ENCODE results near the gene LPCAT2. TPM values are rescaled to one million over a fixed set of nuclear protein-coding genes. Genes with fewer than 3 reads are reported as not detected.

Gene LPCAT2
- total RNA-seq, 2 donors from 2014 or later, result 20.5 to 21.1 TPM

DNA sequence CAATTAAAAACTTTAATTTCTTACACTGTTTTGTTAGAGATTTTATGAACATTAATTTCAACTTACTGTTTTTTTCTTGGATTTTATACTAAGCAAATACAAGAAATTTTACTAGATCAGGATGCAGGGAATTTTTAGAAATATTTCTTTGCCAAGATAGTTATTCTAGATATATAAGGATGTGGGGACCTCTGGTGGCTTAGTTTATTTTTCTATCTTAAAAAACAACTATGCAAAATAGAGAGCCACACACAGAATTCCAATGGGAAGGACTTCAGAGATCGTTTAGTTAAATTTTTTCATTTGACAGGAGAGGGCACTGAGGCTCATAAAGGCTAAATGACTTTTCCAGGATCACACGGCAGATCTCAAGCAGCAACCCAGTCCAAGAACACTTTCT lies 34.6 kb downstream of the LPCAT2 start:
- no peaks in the 10 kb centered on the region for H3K27me3 ChIP-seq (replicated peaks; ENCODE audit: insufficient read depth)
- no peaks in the 10 kb centered on the region for H3K4me1 ChIP-seq (ENCODE audit: control insufficient read depth in 1 of 2, low read depth in 2 of 2)
- H3K36me3 ChIP-seq, result no peaks in the 10 kb centered on the region
- ATAC-seq (ENCODE audit: insufficient number of reproducible peaks, low FRiP score, low read depth) (no peak), DNase-seq (ENCODE audit: low spot score) (no peak)
- TF ChIP-seq, protein P1, sequence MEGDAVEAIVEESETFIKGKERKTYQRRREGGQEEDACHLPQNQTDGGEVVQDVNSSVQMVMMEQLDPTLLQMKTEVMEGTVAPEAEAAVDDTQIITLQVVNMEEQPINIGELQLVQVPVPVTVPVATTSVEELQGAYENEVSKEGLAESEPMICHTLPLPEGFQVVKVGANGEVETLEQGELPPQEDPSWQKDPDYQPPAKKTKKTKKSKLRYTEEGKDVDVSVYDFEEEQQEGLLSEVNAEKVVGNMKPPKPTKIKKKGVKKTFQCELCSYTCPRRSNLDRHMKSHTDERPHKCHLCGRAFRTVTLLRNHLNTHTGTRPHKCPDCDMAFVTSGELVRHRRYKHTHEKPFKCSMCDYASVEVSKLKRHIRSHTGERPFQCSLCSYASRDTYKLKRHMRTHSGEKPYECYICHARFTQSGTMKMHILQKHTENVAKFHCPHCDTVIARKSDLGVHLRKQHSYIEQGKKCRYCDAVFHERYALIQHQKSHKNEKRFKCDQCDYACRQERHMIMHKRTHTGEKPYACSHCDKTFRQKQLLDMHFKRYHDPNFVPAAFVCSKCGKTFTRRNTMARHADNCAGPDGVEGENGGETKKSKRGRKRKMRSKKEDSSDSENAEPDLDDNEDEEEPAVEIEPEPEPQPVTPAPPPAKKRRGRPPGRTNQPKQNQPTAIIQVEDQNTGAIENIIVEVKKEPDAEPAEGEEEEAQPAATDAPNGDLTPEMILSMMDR (IDR thresholded peaks at IDR 0.05), result peak; percentile 49
- no peak overlapping the region for H3K4me3 ChIP-seq
- H3K9me3 ChIP-seq, result no peaks in the 10 kb centered on the region
- H3K27ac ChIP-seq, result no peak overlapping the region

DNA sequence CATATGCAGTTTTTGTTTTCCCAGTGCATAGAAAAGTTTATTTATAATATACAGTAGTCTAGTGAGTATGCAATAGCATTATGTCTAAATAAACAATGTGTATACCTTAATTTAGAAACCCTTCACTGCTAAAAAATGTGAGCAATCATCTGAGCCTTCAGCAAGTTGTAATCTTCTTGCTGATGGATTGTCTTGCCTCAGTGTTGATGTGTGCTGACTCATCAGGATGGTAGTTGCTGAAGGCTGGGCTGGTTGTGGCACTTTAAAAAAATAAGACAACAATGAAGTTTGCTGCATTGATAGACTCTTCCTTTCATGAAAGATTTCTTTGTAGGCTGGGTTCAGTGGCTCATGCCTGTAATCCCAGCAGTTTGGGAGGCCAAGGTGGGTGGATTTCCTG lies 43.7 kb downstream of the LPCAT2 start:
- Histone ChIP-seq H3K36me3 (no peaks in the 10 kb centered on the region), H3K27ac (no peak overlapping the region), H3K4me3 (no peak overlapping the region), H3K9me3 (no peaks in the 10 kb centered on the region), H3K4me1 (ENCODE audit: control insufficient read depth in 1 of 2, low read depth in 2 of 2) (peaks cover 0 to 8% of the 10 kb centered on the region in 2 donors), H3K27me3 (replicated peaks; ENCODE audit: insufficient read depth) (no peaks in the 10 kb centered on the region)
- TF ChIP-seq, protein P1 (IDR thresholded peaks at IDR 0.05), result no peak
- ATAC-seq (ENCODE audit: insufficient number of reproducible peaks, low FRiP score, low read depth), result no peak
- no peak for DNase-seq (ENCODE audit: low spot score)

- TF ChIP-seq, protein P1 (IDR thresholded peaks at IDR 0.05), result no peak
- no peak for ATAC-seq (ENCODE audit: insufficient number of reproducible peaks, low FRiP score, low read depth)
- H3K27ac ChIP-seq, result no peak overlapping the region
Observed at GRCh38 chr16:55555436-55555835, 46.6 kb downstream of the LPCAT2 start.

GRCh38 chr16:55557186-55557585 lies 48.3 kb downstream of the LPCAT2 start:
- H3K27ac ChIP-seq, result no peak overlapping the region
- no peaks in the 10 kb centered on the region for H3K36me3 ChIP-seq
- no peaks in the 10 kb centered on the region for H3K9me3 ChIP-seq
- H3K4me3 ChIP-seq, result no peak overlapping the region
- peaks cover 6 to 34% of the 10 kb centered on the region in 2 donors for H3K4me1 ChIP-seq (ENCODE audit: control insufficient read depth in 1 of 2, low read depth in 2 of 2)
- TF ChIP-seq, protein P1 (IDR thresholded peaks at IDR 0.05), result no peak
- H3K27me3 ChIP-seq (replicated peaks; ENCODE audit: insufficient read depth), result no peaks in the 10 kb centered on the region
- no peak for ATAC-seq (ENCODE audit: insufficient number of reproducible peaks, low FRiP score, low read depth)
- no peak for DNase-seq (ENCODE audit: low spot score)

More at GRCh38 chr16:55555436-55555835, 46.6 kb downstream of the LPCAT2 start:
- H3K4me1 ChIP-seq (ENCODE audit: control insufficient read depth in 1 of 2, low read depth in 2 of 2), result peaks cover 6 to 34% of the 10 kb centered on the region in 2 donors
- H3K4me3 ChIP-seq, result no peak overlapping the region
- no peaks in the 10 kb centered on the region for H3K36me3 ChIP-seq
- no peak for DNase-seq (ENCODE audit: low spot score)
- no peaks in the 10 kb centered on the region for H3K27me3 ChIP-seq (replicated peaks; ENCODE audit: insufficient read depth)
- no peaks in the 10 kb centered on the region for H3K9me3 ChIP-seq

GRCh38 chr16:55559233-55559632 lies 50.4 kb downstream of the LPCAT2 start:
- no peaks in the 10 kb centered on the region for H3K9me3 ChIP-seq
- H3K27ac ChIP-seq, result no peak overlapping the region
- TF ChIP-seq, protein P1 (IDR thresholded peaks at IDR 0.05), result no peak
- no peaks in the 10 kb centered on the region for H3K27me3 ChIP-seq (replicated peaks; ENCODE audit: insufficient read depth)
- no peaks in the 10 kb centered on the region for H3K36me3 ChIP-seq
- ATAC-seq (ENCODE audit: insufficient number of reproducible peaks, low FRiP score, low read depth) (no peak), DNase-seq (ENCODE audit: low spot score) (no peak)
- H3K4me1 ChIP-seq (ENCODE audit: control insufficient read depth in 1 of 2, low read depth in 2 of 2), result peaks cover 6 to 34% of the 10 kb centered on the region in 2 donors
- no peak overlapping the region for H3K4me3 ChIP-seq

Data from thoracic aorta (tissue), 2 donors.